Karpas-422 (cell line): ENCODE measurements around the gene TCTN2. TPM values are rescaled to one million over a fixed set of nuclear protein-coding genes. Genes with fewer than 3 reads are reported as not detected.

ENCODE experiments used
- DNase-seq: peaks from one replicate; pipeline ENCODE4 v3.0.0-alpha.2; 2015
- H2AFZ ChIP-seq: fragments of 200-600 bp; sonication (generic); 2 replicates; pipeline ENCODE4 v1.6.1; 2014; ENCODE audit warnings: antibody characterized with exemption, low read length, mixed read lengths
- H3K27ac ChIP-seq: fragments of 200-600 bp; sonication (generic); 2 replicates; pipeline ENCODE4 v1.5.1; 2014; ENCODE audit warnings: mild to moderate bottlenecking, low read length, moderate library complexity
- H3K27me3 ChIP-seq: fragments of 200-600 bp; sonication (generic); 2 replicates; pipeline ENCODE4 v1.6.1; 2014; ENCODE audit warnings: low read length, mixed read lengths
- H3K36me3 ChIP-seq: fragments of 200-600 bp; sonication (generic); 2 replicates; pipeline ENCODE4 v1.6.1; 2014; ENCODE audit warnings: low read length, mixed read lengths; ENCODE audit not compliant: insufficient read depth
- H3K4me1 ChIP-seq: fragments of 200-600 bp; sonication (generic); 2 replicates; pipeline ENCODE4 v1.6.1; 2014; ENCODE audit warnings: mild to moderate bottlenecking, low read length, mixed read lengths
- H3K4me2 ChIP-seq: fragments of 200-600 bp; sonication (generic); 2 replicates; pipeline ENCODE4 v1.6.1; 2014; ENCODE audit warnings: low read length, low read depth, mild to moderate bottlenecking; ENCODE audit not compliant: poor library complexity, severe bottlenecking
- H3K4me3 ChIP-seq: fragments of 200-600 bp; sonication (generic); 2 replicates; pipeline ENCODE4 v1.5.1; 2014; ENCODE audit warnings: mild to moderate bottlenecking, antibody characterized with exemption, low read length, mixed read lengths
- H3K79me2 ChIP-seq: fragments of 200-600 bp; sonication (generic); 2 replicates; pipeline ENCODE4 v1.6.1; 2014; ENCODE audit warnings: mild to moderate bottlenecking, low read length, mixed read lengths
- H3K9ac ChIP-seq: fragments of 200-600 bp; sonication (generic); 2 replicates; pipeline ENCODE4 v1.6.0; 2014; ENCODE audit warnings: low read length
- H3K9me2 ChIP-seq: fragments of 200-600 bp; sonication (generic), shearing (Covaris generic); replicated peaks from 2 replicates; pipeline ENCODE4 v1.6.0; 2014; ENCODE audit warnings: mild to moderate bottlenecking, low read length, moderate library complexity; ENCODE audit not compliant: insufficient read depth
- H3K9me3 ChIP-seq: fragments of 300-700, 200-600 bp; sonication (generic); 2 replicates; pipeline ENCODE4 v1.6.1; 2014; ENCODE audit warnings: low read length, mixed read lengths
- H4K20me1 ChIP-seq: fragments of 200-600 bp; sonication (generic); 2 replicates; pipeline ENCODE4 v1.6.1; 2014; ENCODE audit warnings: mild to moderate bottlenecking, antibody characterized with exemption, low read length, low read depth; ENCODE audit not compliant: insufficient read depth
- total RNA-seq: library from RNA; depleted of rRNA; stranded (reverse); fragments of >200 nt; shearing (Covaris generic); gene quantifications from 2 replicates; pipeline ENCODE4 v1.2.3, GENCODE V29; 2014; ENCODE audit warnings: low replicate concordance

Gene TCTN2
- total RNA-seq, 1 experiment from 2014 or later: 6.4 TPM

GRCh38 chr12:123675436-123675835 lies 4.5 kb downstream of the TCTN2 start:
- H2AFZ ChIP-seq: no peak overlapping the region
- no peak overlapping the region for H3K4me3 ChIP-seq
- no peaks in the 10 kb centered on the region for H3K79me2 ChIP-seq
- no peak overlapping the region for H3K27ac ChIP-seq
- H3K9me2 ChIP-seq: no peaks in the 10 kb centered on the region
- H3K27me3 ChIP-seq: no peaks in the 10 kb centered on the region
- peaks cover 20% of the 10 kb centered on the region for H3K4me1 ChIP-seq
- no peak overlapping the region for H3K9ac ChIP-seq
- H3K9me3 ChIP-seq: no peaks in the 10 kb centered on the region
- no peaks in the 10 kb centered on the region for H3K36me3 ChIP-seq
- no peak for DNase-seq
- H4K20me1 ChIP-seq: no peaks in the 10 kb centered on the region
- no peak overlapping the region for H3K4me2 ChIP-seq

GRCh38 chr12:123676616-123677320 lies 5.9 kb downstream of the TCTN2 start:
- no peak overlapping the region for H3K27ac ChIP-seq
- no peaks in the 10 kb centered on the region for H3K9me2 ChIP-seq
- H3K36me3 ChIP-seq: no peaks in the 10 kb centered on the region
- H3K27me3 ChIP-seq: no peaks in the 10 kb centered on the region
- H4K20me1 ChIP-seq: no peaks in the 10 kb centered on the region
- DNase-seq: no peak
- no peak overlapping the region for H3K4me2 ChIP-seq
- H3K9ac ChIP-seq: no peak overlapping the region
- no peaks in the 10 kb centered on the region for H3K79me2 ChIP-seq
- H3K9me3 ChIP-seq: no peaks in the 10 kb centered on the region
- H2AFZ ChIP-seq: no peak overlapping the region
- H3K4me1 ChIP-seq: peaks cover 10% of the 10 kb centered on the region
- H3K4me3 ChIP-seq: no peak overlapping the region

GRCh38 chr12:123678981-123679380 lies 8.1 kb downstream of the TCTN2 start:
- H3K4me3 ChIP-seq: no peak overlapping the region
- no peak overlapping the region for H3K9ac ChIP-seq
- no peak overlapping the region for H3K4me2 ChIP-seq
- H3K27ac ChIP-seq: no peak overlapping the region
- H3K79me2 ChIP-seq: no peaks in the 10 kb centered on the region
- no peak overlapping the region for H2AFZ ChIP-seq
- H3K9me3 ChIP-seq: no peaks in the 10 kb centered on the region
- peaks cover 13% of the 10 kb centered on the region for H3K4me1 ChIP-seq
- no peak for DNase-seq
- H4K20me1 ChIP-seq: no peaks in the 10 kb centered on the region
- no peaks in the 10 kb centered on the region for H3K9me2 ChIP-seq
- H3K27me3 ChIP-seq: no peaks in the 10 kb centered on the region
- H3K36me3 ChIP-seq: no peaks in the 10 kb centered on the region

DNA sequence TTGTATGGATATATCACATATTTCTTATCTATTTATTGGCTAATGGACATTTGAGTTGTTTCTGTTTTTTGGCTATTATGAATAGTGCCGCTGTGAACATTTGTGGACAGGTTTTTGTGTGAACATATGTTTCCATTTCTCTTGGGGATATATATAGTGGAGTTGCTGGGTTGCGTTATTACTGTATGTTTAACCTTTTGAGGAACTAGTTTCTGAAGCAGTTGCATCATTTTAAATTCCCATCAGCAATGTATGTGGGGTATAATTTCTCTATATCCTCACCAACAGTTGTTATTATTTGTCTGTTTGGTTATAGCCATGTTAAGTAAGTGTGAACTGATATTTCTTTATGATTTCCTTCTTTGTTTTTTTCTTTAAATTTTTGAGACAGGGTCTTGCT lies 10.7 kb downstream of the TCTN2 start:
- Histone ChIP-seq H3K4me3 (no peak overlapping the region), H3K9me2 (no peaks in the 10 kb centered on the region), H3K4me2 (no peak overlapping the region), H3K79me2 (no peaks in the 10 kb centered on the region), H3K9ac (no peak overlapping the region), H3K36me3 (no peaks in the 10 kb centered on the region), H2AFZ (no peak overlapping the region), H3K4me1 (peaks cover 5% of the 10 kb centered on the region), H4K20me1 (no peaks in the 10 kb centered on the region), H3K27me3 (no peaks in the 10 kb centered on the region), H3K9me3 (no peaks in the 10 kb centered on the region), H3K27ac (no peak overlapping the region)
- no peak for DNase-seq

GRCh38 chr12:123683964-123684363 lies 13.1 kb downstream of the TCTN2 start:
- Histone ChIP-seq H3K9me2 (no peaks in the 10 kb centered on the region), H3K4me3 (no peak overlapping the region), H3K9me3 (no peaks in the 10 kb centered on the region), H3K4me1 (peaks cover 5% of the 10 kb centered on the region), H3K79me2 (no peaks in the 10 kb centered on the region), H3K36me3 (no peaks in the 10 kb centered on the region), H3K27ac (no peak overlapping the region), H4K20me1 (no peaks in the 10 kb centered on the region), H3K9ac (no peak overlapping the region), H3K4me2 (no peak overlapping the region), H2AFZ (peak overlapping the region; percentile 81; the same call in 1 of the 2 replicates), H3K27me3 (no peaks in the 10 kb centered on the region)
- no peak for DNase-seq

- DNase-seq: no peak
- H2AFZ ChIP-seq: no peak overlapping the region
- H3K9ac ChIP-seq: no peak overlapping the region
- H3K79me2 ChIP-seq: no peaks in the 10 kb centered on the region
- no peak overlapping the region for H3K4me2 ChIP-seq
- no peak overlapping the region for H3K27ac ChIP-seq
- H3K9me3 ChIP-seq: no peaks in the 10 kb centered on the region
- peaks cover 5% of the 10 kb centered on the region for H3K4me1 ChIP-seq
- no peaks in the 10 kb centered on the region for H3K36me3 ChIP-seq
- no peaks in the 10 kb centered on the region for H3K27me3 ChIP-seq
- no peak overlapping the region for H3K4me3 ChIP-seq
- no peaks in the 10 kb centered on the region for H4K20me1 ChIP-seq
- no peaks in the 10 kb centered on the region for H3K9me2 ChIP-seq
These were observed 15.8 kb downstream of the TCTN2 start for GRCh38 chr12:123686636-123687190.

GRCh38 chr12:123690191-123690840 lies 19.4 kb downstream of the TCTN2 start:
- no peaks in the 10 kb centered on the region for H3K36me3 ChIP-seq
- H3K79me2 ChIP-seq: no peaks in the 10 kb centered on the region
- no peaks in the 10 kb centered on the region for H4K20me1 ChIP-seq
- DNase-seq: no peak
- H3K27me3 ChIP-seq: no peaks in the 10 kb centered on the region
- no peak overlapping the region for H3K4me3 ChIP-seq
- H3K9me2 ChIP-seq: no peaks in the 10 kb centered on the region
- H3K4me2 ChIP-seq: no peak overlapping the region
- H3K9ac ChIP-seq: no peak overlapping the region
- no peak overlapping the region for H3K27ac ChIP-seq
- no peaks in the 10 kb centered on the region for H3K9me3 ChIP-seq
- H3K4me1 ChIP-seq: no peaks in the 10 kb centered on the region
- H2AFZ ChIP-seq: no peak overlapping the region

DNA sequence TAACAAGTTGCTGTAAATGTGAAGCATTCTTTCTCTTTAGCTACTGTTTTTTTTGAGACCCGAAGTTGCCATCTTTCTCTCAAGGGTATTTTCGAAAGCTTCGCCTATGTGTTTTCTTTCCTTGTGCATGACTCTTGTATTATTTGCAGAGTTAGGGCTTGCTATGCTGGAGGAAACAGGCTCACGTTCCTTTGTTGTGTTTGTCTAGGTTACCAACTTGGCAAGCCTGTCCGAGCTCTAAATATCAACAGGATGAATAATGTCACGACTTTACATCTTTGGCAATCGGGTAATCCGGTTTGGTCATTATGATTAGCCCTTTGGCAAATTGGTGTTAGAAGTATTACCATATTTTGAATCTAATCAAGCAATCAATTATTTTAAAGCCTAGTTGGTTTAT lies 25.3 kb downstream of the TCTN2 start:
- Histone ChIP-seq H3K9me2 (no peaks in the 10 kb centered on the region), H3K36me3 (no peaks in the 10 kb centered on the region), H4K20me1 (no peaks in the 10 kb centered on the region), H3K27ac (no peak overlapping the region), H3K27me3 (no peaks in the 10 kb centered on the region), H3K4me1 (no peaks in the 10 kb centered on the region), H3K9me3 (no peaks in the 10 kb centered on the region), H2AFZ (no peak overlapping the region), H3K4me2 (no peak overlapping the region), H3K4me3 (no peak overlapping the region), H3K9ac (no peak overlapping the region), H3K79me2 (no peaks in the 10 kb centered on the region)
- DNase-seq: no peak
